Measurements from ENCODE around the gene EEIG1. TPM values are rescaled to one million over a fixed set of nuclear protein-coding genes. Genes with fewer than 3 reads are reported as not detected.

EEIG1 gene
- total RNA-seq, 3 donors from 2014 or later = 7.7 to 32.1 (median 19.7) TPM

DNA sequence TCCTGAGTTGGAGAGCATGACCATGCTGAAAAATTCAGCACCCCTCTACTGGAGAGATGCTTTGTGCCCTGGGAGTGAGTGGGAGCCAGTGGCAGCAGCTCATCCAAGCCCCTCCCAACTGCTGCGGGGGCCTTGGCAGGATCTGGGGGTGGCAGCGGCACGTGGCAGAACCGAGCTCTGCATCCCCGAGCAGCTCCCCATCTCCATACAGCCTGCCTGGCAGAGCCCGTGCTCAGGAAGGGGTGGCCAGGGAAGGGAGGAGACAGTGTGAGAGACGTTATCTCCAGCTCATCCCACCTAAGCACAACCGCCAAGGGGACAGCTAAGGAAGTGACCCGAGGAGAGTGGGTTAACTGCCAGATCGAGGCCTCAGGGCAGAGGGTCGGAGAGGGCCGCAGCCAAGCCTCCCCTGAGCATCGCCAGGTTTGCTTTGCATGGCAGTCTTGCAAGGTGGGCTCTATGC lies 25.9 kb downstream of the EEIG1 start:
- H3K36me3 ChIP-seq = no peaks in the 10 kb centered on the region
- H3K27me3 ChIP-seq = no peaks in the 10 kb centered on the region
- H3K9me3 ChIP-seq = no peaks in the 10 kb centered on the region
- TF ChIP-seq, protein P1, sequence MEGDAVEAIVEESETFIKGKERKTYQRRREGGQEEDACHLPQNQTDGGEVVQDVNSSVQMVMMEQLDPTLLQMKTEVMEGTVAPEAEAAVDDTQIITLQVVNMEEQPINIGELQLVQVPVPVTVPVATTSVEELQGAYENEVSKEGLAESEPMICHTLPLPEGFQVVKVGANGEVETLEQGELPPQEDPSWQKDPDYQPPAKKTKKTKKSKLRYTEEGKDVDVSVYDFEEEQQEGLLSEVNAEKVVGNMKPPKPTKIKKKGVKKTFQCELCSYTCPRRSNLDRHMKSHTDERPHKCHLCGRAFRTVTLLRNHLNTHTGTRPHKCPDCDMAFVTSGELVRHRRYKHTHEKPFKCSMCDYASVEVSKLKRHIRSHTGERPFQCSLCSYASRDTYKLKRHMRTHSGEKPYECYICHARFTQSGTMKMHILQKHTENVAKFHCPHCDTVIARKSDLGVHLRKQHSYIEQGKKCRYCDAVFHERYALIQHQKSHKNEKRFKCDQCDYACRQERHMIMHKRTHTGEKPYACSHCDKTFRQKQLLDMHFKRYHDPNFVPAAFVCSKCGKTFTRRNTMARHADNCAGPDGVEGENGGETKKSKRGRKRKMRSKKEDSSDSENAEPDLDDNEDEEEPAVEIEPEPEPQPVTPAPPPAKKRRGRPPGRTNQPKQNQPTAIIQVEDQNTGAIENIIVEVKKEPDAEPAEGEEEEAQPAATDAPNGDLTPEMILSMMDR (IDR thresholded peaks at IDR 0.05) = no peak
- TF ChIP-seq POLR2AphosphoS5 (IDR thresholded peaks at IDR 0.05) = no peak
- no peak for TF ChIP-seq POLR2A (IDR thresholded peaks at IDR 0.05)
- peak overlapping the region; percentile 91 to 98 for H3K27ac ChIP-seq
- DNase-seq (ENCODE audit: low spot score in 2 of 2) = no peak
- intact Hi-C loops (cut with DNase I; ENCODE audit: low total_unique reads) = no loop called here
- H3K4me1 ChIP-seq = peaks cover 23 to 25% of the 10 kb centered on the region in 2 donors
- H3K4me3 ChIP-seq = peak overlapping the region in 1 of 3 donors; percentile 29

DNA sequence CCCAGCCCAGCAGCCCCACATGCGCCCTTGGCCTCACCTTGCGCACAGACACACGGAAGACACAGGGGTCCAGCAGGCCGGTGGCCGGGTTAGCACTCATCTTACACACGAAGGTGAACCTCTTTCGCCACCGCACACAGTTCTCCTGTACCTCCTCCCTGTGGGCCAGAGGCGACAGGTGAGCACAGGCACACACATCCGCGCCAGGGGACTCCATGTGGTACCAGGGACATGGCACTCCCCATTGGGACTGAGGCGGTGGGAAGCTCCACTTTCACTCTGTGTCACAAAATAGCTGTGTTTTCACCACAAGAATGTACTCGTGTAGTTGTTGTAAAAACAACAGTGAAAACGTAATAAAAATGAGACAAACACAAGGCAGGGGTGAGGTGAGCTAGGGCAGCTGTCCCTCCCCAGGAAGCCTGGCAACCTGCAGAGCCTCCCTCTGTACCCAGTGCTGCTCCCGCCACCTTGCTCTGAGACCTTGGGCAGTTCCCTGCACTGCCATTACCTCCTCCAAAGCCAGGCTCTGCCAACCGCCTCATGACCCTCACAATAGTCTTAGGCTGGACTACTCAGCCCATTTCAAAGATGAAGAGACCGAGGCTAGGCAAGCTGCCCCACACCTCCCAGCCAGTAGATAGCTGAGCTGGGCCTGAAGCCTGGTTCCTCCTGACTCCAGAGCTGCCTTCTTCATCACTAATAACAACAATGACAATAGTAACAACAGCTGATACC lies 26.9 kb downstream of the EEIG1 start:
- TF ChIP-seq POLR2AphosphoS5 (IDR thresholded peaks at IDR 0.05) (no peak), POLR2A (IDR thresholded peaks at IDR 0.05) (no peak)
- TF ChIP-seq, protein P1 (IDR thresholded peaks at IDR 0.05) = no peak
- Histone ChIP-seq H3K4me1 (peaks cover 23 to 25% of the 10 kb centered on the region in 2 donors), H3K36me3 (no peaks in the 10 kb centered on the region), H3K27me3 (no peaks in the 10 kb centered on the region), H3K4me3 (no peak overlapping the region), H3K9me3 (no peaks in the 10 kb centered on the region), H3K27ac (peak overlapping the region; percentile 91 to 98)
- intact Hi-C loops (cut with DNase I; ENCODE audit: low total_unique reads) = no loop called here
- DNase-seq (ENCODE audit: low spot score in 2 of 2) = no peak

DNA sequence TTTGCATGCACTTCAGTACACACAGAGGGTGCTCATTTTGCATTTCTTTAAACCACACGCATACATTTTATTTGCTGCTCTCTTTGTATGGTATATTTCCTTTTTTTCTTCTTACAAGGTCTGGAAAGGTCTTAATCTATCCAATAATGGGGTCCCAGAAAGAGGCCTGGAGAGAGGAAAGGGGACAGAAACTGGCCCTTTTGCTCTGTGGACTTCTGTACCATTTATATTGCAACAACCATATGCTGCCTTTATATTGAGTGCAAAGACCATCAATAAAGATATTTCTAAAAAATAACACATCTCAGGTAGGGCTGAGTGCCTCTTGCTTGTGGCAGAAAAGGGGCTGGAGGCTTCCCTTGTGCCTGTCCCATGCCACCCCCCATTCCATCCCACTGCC lies 27.6 kb downstream of the EEIG1 start:
- no peaks in the 10 kb centered on the region for H3K27me3 ChIP-seq
- H3K36me3 ChIP-seq = no peaks in the 10 kb centered on the region
- peak overlapping the region; percentile 91 to 98 for H3K27ac ChIP-seq
- no peak for DNase-seq (ENCODE audit: low spot score in 2 of 2)
- TF ChIP-seq POLR2AphosphoS5 (IDR thresholded peaks at IDR 0.05) (no peak), POLR2A (IDR thresholded peaks at IDR 0.05) (no peak)
- TF ChIP-seq, protein P1 (IDR thresholded peaks at IDR 0.05) = no peak
- no peak overlapping the region for H3K4me3 ChIP-seq
- H3K9me3 ChIP-seq = no peaks in the 10 kb centered on the region
- intact Hi-C loops (cut with DNase I; ENCODE audit: low total_unique reads) = no loop called here
- H3K4me1 ChIP-seq = peaks cover 23 to 25% of the 10 kb centered on the region in 2 donors

DNA sequence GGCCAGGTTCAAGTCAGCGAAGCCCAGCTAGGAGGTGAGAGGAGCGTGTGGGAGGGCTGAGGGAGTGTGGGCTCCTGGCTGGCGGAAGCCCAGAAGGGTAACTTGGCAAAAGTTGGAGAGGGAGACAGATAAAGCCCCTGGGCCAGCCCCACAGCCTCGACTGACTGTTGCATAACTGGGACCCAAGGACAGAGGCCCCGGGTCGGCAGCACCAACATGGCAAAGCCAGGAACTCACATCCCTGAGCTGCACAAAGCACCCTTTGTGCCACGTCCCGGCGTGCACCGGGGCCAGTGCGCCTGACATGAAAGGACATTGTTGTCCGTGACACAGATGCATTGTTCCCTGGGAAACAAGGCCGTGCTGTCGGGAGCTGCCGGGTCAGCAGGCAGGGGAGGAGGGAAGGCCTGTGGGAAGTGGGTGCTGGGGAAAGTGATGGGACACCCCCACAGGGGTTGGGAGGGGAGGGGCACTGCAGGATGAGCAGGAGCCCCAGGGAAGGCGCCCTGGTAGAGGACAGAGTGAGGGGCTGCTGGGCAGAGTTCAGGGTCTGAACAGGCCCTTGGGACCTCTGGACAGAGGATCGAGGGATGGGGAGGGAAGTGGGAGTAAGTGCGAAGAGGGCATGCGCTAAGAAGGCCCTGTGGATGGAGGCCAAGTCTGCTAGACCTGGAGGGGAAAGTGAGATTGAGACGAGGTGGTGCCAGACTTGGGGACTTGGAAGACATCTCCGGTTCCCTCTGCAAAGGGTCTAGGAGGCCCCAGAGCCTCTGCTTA lies 30.1 kb downstream of the EEIG1 start:
- Histone ChIP-seq H3K36me3 (no peaks in the 10 kb centered on the region), H3K27ac (peak overlapping the region; percentile 92 to 93), H3K4me3 (peak overlapping the region in 1 of 3 donors; percentile 18), H3K4me1 (peaks cover 20% of the 10 kb centered on the region in 2 donors), H3K9me3 (no peaks in the 10 kb centered on the region), H3K27me3 (no peaks in the 10 kb centered on the region)
- peak in 1 of 2 donors; percentile 94 for DNase-seq (ENCODE audit: low spot score in 2 of 2)
- TF ChIP-seq, protein P1 (IDR thresholded peaks at IDR 0.05) = no peak
- TF ChIP-seq POLR2AphosphoS5 (IDR thresholded peaks at IDR 0.05) = peak in 2 of 3 donors; percentile 52 to 61
- intact Hi-C loops (cut with DNase I; ENCODE audit: low total_unique reads) = no loop called here
